Sigmoid colon (tissue), 4 donors: ENCODE results near the gene GAREM1.

Source experiments
- CTCF ChIP-seq, 4 experiments: fragments of 450-650 bp in 3 of 4; fragments of 200-600 bp in 1 of 4; IDR thresholded peaks; one replicate each; pipeline ENCODE4 v1.5.1; 2016 to 2019; ENCODE audit warnings: antibody characterized with exemption in 4 of 4, mild to moderate bottlenecking in 3 of 4, moderate library complexity in 2 of 4
- EP300 ChIP-seq, 4 donors: sonication (generic); formaldehyde crosslinking; IDR thresholded peaks; one replicate each; pipeline ENCODE4 v1.6.1; 2017; ENCODE audit warnings: antibody characterized with exemption in 4 of 4
- POLR2A ChIP-seq, 2 donors: fragments of 450-650 bp; IDR thresholded peaks; one replicate each; pipeline ENCODE4 v1.6.1; 2016; ENCODE audit warnings: antibody characterized with exemption in 2 of 2, mild to moderate bottlenecking in 2 of 2, moderate library complexity in 2 of 2
- POLR2AphosphoS5 ChIP-seq, 4 donors: sonication (generic); formaldehyde crosslinking; IDR thresholded peaks; one replicate each; pipeline ENCODE4 v1.6.1; 2017; ENCODE audit warnings: antibody characterized with exemption in 4 of 4

- TF ChIP-seq POLR2AphosphoS5 (IDR thresholded peaks at IDR 0.05), result no peak
- no peak for TF ChIP-seq CTCF (IDR thresholded peaks at IDR 0.05)
- no peak for TF ChIP-seq POLR2A (IDR thresholded peaks at IDR 0.05)
- TF ChIP-seq EP300 (IDR thresholded peaks at IDR 0.05), result no peak
These were observed 219.2 kb downstream of the GAREM1 start for GRCh38 chr18:32251466-32251865.
